Loucy (cell line): ENCODE measurements around the gene TMIGD3.

Experiments used
- CTCF ChIP-seq: fragments of 200-600 bp; sonication (generic); conservative IDR thresholded peaks from 2 replicates; pipeline ENCODE4 v1.5.1; 2014; ENCODE audit warnings: mild to moderate bottlenecking, antibody characterized with exemption, low read length
- EZH2phosphoT487 ChIP-seq: fragments of 200-600 bp; IDR thresholded peaks from 2 replicates; pipeline ENCODE4 v1.6.1; 2018; ENCODE audit warnings: antibody characterized with exemption, mild to moderate bottlenecking, moderate library complexity, borderline replicate concordance

GRCh38 chr1:111503585-111504060 is at the start of gene TMIGD3, which contains the start of gene ADORA3:
- TF ChIP-seq CTCF (no peak), EZH2phosphoT487 (no peak)
